ENCODE results near the gene DENND2C. TPM values are rescaled to one million over a fixed set of nuclear protein-coding genes. Genes with fewer than 3 reads are reported as not detected.

Gene DENND2C
- total and polyA plus RNA-seq, 2 of the 13 experiments (the other 11 are each of a cell fraction or from before 2014, with no cell fraction given) = 0.08 to 0.33 TPM

- 0 out of 2 replicates have a peak, but pooled peaks have one; percentile 19 for TF ChIP-seq SNAPC5 (CRISPR knock-in tag; IDR thresholded peaks at IDR 0.05; ENCODE audit: borderline replicate concordance)
- TF ChIP-seq ZNF562 (CRISPR knock-in tag; IDR thresholded peaks at IDR 0.05; ENCODE audit: borderline replicate concordance) = no peak
- TF ChIP-seq RNF2 (conservative IDR thresholded peaks at IDR 0.05; ENCODE audit: low read depth) = no peak
- no peak for TF ChIP-seq MEF2D (CRISPR knock-in tag; IDR thresholded peaks at IDR 0.05)
- peak; percentile 57 for TF ChIP-seq ZNF781 (CRISPR knock-in tag; IDR thresholded peaks at IDR 0.05; ENCODE audit: borderline replicate concordance, not compliant biosample characterization)
- TF ChIP-seq NPAS2 (CRISPR knock-in tag; IDR thresholded peaks at IDR 0.05; ENCODE audit: borderline replicate concordance) = no peak
- TF ChIP-seq ZNF432 (CRISPR knock-in tag; IDR thresholded peaks at IDR 0.05; ENCODE audit: borderline replicate concordance) = no peak
- TF ChIP-seq GATAD1 (CRISPR knock-in tag; IDR thresholded peaks at IDR 0.05) = peak; percentile 92
- TF ChIP-seq ZBTB40 (IDR thresholded peaks at IDR 0.05) = peak; percentile 53
- 0 out of 2 replicates have a peak, but pooled peaks have one; percentile 27 for TF ChIP-seq ZBTB40 (CRISPR knock-in tag; IDR thresholded peaks at IDR 0.05)
- no peak for TF ChIP-seq CCAR2 (optimal IDR thresholded peaks at IDR 0.05; ENCODE audit: low read depth, low read length)
- no peak for TF ChIP-seq ZNF839 (CRISPR knock-in tag; IDR thresholded peaks at IDR 0.05; ENCODE audit: borderline replicate concordance)
- 0 out of 2 replicates have a peak, but pooled peaks have one; percentile 31 for TF ChIP-seq ZNF749 (CRISPR knock-in tag; IDR thresholded peaks at IDR 0.05; ENCODE audit: borderline replicate concordance)
- no peak; the same call in 1 of the 2 replicates for TF ChIP-seq ZNF639 (CRISPR knock-in tag; conservative IDR thresholded peaks at IDR 0.05)
- no peak for TF ChIP-seq TGIF2 (CRISPR knock-in tag; IDR thresholded peaks at IDR 0.05)
- 0 out of 2 replicates have a peak, but pooled peaks have one; percentile 54 for TF ChIP-seq ZNF564 (CRISPR knock-in tag; IDR thresholded peaks at IDR 0.05)
- TF ChIP-seq DRAP1 (CRISPR knock-in tag; IDR thresholded peaks at IDR 0.05) = peak; percentile 84
- no peak for TF ChIP-seq EED (CRISPR knock-in tag; IDR thresholded peaks at IDR 0.05)
Observed at GRCh38 chr1:114581335-114582287, 88.2 kb downstream of the DENND2C start, which contains the start of gene BCAS2 (continued).
